SK-N-MC (cell line): ENCODE data around the gene MDM4.

ENCODE experiments used
- EZH2 ChIP-seq: fragments of 200-600 bp; sonication (generic); IDR thresholded peaks from one replicate; pipeline ENCODE4 v1.6.1; 2017; ENCODE audit warnings: antibody characterized with exemption
- FOXP2 ChIP-seq: optimal IDR thresholded peaks from 2 replicates; pipeline ENCODE3; 2011; ENCODE audit warnings: mild to moderate bottlenecking, moderate library complexity; ENCODE audit not compliant: insufficient read depth; ENCODE audit errors: extremely low read length, control extremely low read depth
- POLR2AphosphoS5 ChIP-seq: IDR thresholded peaks from 2 replicates; pipeline ENCODE4 v1.6.1; 2012; ENCODE audit warnings: mild to moderate bottlenecking, low read depth, low read length, borderline replicate concordance

DNA sequence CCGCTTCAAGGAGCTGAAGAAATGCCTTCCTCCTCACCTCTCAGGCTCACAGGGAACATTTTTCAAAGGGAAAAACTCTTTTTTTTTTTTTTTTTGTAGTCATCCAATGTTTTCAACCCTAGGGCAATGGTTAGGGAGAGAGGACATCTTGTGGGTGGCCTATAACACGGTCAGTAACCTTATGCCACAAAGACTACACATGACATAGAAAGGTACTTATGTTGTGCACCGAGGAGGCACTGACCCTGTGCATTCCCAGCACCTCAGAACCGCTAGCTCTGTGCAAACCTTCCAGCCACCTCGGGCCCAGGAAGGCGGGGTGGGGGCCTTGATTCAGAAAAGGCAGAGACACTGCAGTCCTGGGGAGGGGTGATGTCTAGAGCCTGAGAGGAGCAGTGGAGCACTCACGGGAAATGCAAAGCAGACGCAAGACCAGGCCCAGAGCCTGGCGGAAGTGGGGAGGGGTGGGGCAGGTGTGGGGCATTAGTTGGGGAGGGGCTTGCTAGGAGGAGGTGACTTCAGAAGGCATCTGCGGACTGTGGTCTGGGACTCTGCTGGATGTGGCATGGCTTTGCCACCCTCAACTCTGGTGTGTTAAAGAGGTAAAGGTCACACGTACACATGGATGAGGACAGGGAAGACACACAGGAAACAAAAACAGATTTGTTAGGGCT is 68.6 kb downstream of the MDM4 start:
- TF ChIP-seq EZH2: no peak
- no peak for TF ChIP-seq POLR2AphosphoS5
- TF ChIP-seq FOXP2: no peak
